A673 (cell line): ENCODE results near the gene TACC2. TPM values are rescaled to one million over a fixed set of nuclear protein-coding genes. Genes with fewer than 3 reads are reported as not detected.

Source experiments
- BruUV-seq: library from RNA; stranded (reverse); fragments of 400-500 nt; replicated peaks from 2 replicates; lab custom pipeline; 2021; lab: Mats Ljungman, UMichigan
- CTCF ChIA-PET: fragments of 300-600 bp; sonication (Branson Sonifier 250); formaldehyde crosslinking; loops from one replicate; lab custom pipeline; 2022; ENCODE audit warnings: antibody characterized with exemption; lab: Charles Lee
- POLR2A ChIA-PET: fragments of 300-600 bp; sonication (Branson Sonifier 250); formaldehyde crosslinking; loops from one replicate; lab custom pipeline; 2022; ENCODE audit warnings: antibody characterized with exemption; ENCODE audit not compliant: low non-redundant PET; lab: Charles Lee
- DNase-seq: peaks from one replicate; pipeline ENCODE4 v3.0.0-alpha.2; 2015; ENCODE audit warnings: low spot score
- H3K27ac ChIP-seq: fragments of 200-600 bp; sonication (generic); 2 replicates; pipeline ENCODE4 v1.5.1; 2016; ENCODE audit warnings: mixed run types, low read depth, mild to moderate bottlenecking, mixed read lengths, antibody characterized with exemption, low read length; ENCODE audit not compliant: poor library complexity, severe bottlenecking
- H3K27me3 ChIP-seq: fragments of 200-600 bp; sonication (generic); replicated peaks from 2 replicates; pipeline ENCODE4 v1.6.1; 2017; ENCODE audit warnings: mixed run types, low read depth, mild to moderate bottlenecking, mixed read lengths, antibody characterized with exemption, low read length; ENCODE audit not compliant: insufficient read depth, poor library complexity
- H3K36me3 ChIP-seq: fragments of 200-600 bp; sonication (generic); 2 replicates; pipeline ENCODE4 v1.6.1; 2016; ENCODE audit warnings: mixed run types, mild to moderate bottlenecking, mixed read lengths, antibody characterized with exemption, low read length; ENCODE audit not compliant: insufficient read depth, poor library complexity, severe bottlenecking
- H3K4me1 ChIP-seq: fragments of 200-600 bp; sonication (generic); 2 replicates; pipeline ENCODE4 v1.6.1; 2017; ENCODE audit warnings: mixed run types, mild to moderate bottlenecking, mixed read lengths, antibody characterized with exemption, low read length; ENCODE audit not compliant: insufficient read depth, poor library complexity, severe bottlenecking
- H3K4me3 ChIP-seq: fragments of 200-600 bp; sonication (generic); 2 replicates; pipeline ENCODE4 v1.5.1; 2016; ENCODE audit warnings: low read depth, mixed run types, mild to moderate bottlenecking, mixed read lengths, low read length; ENCODE audit not compliant: poor library complexity, severe bottlenecking
- H3K9me3 ChIP-seq: fragments of 200-600 bp; sonication (generic); 2 replicates; pipeline ENCODE4 v1.6.1; 2016; ENCODE audit warnings: mixed run types, low read depth, mild to moderate bottlenecking, mixed read lengths, antibody characterized with exemption, low read length; ENCODE audit not compliant: poor library complexity, severe bottlenecking
- CTCF ChIP-seq: fragments of 300-800, 200-600 bp; sonication (generic); conservative IDR thresholded peaks from 2 replicates; pipeline ENCODE4 v1.5.1; 2017; ENCODE audit warnings: low read depth, mild to moderate bottlenecking, antibody characterized with exemption, low read length, moderate library complexity, mixed read lengths
- EZH2 ChIP-seq: fragments of 200-600 bp; sonication (generic); IDR thresholded peaks from 2 replicates; pipeline ENCODE4 v1.6.1; 2017; ENCODE audit warnings: borderline replicate concordance, low read depth, mild to moderate bottlenecking, mixed read lengths, antibody characterized with exemption, low read length; ENCODE audit not compliant: poor library complexity, severe bottlenecking
- intact Hi-C: fragments of 100-400 bp; cut with micrococcal nuclease; formaldehyde crosslinking; loops from one replicate; pipeline ENCODE4 v1.10.0; 2022; ENCODE audit not compliant: unreplicated experiment
- total RNA-seq: library from RNA; stranded (reverse); gene quantifications from 2 replicates; pipeline ENCODE4 v1.2.3, GENCODE V29; 2021

Gene TACC2
- total RNA-seq, 1 experiment from 2014 or later = 0.62 TPM

DNA sequence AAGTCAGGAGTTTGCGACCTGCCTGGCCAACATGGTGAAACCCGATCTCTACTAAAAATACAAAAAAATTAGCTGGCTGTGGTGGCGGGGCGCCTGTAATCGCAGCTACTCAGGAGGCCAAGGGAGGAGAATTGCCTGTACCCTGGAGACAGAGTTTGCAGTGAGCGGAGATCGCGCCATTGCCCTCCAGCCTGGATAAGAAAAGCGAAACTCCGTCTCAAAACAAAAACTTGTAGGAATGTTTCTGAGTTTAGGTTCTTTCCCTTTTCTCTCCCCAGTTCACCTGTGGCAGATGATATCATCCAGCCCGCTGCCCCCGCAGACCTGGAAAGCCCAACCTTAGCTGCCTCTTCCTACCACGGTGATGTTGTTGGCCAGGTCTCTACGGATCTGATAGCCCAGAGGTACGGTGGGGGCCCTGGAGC, 143.4 kb downstream of the TACC2 start:
- CTCF ChIA-PET = no interaction called here
- Histone ChIP-seq H3K4me3 (no peak overlapping the region), H3K27me3 (no peaks in the 10 kb centered on the region), H3K27ac (no peak overlapping the region), H3K36me3 (no peaks in the 10 kb centered on the region), H3K4me1 (no peaks in the 10 kb centered on the region), H3K9me3 (no peaks in the 10 kb centered on the region)
- POLR2A ChIA-PET = no interaction called here
- intact Hi-C loops = no loop called here
- no peak for DNase-seq
- TF ChIP-seq EZH2 (no peak), CTCF (no peak)
- no TSS peak for BruUV-seq

- CTCF ChIA-PET = no interaction called here
- POLR2A ChIA-PET = no interaction called here
- no peak for DNase-seq
- Histone ChIP-seq H3K27me3 (no peaks in the 10 kb centered on the region), H3K27ac (no peak overlapping the region), H3K36me3 (no peaks in the 10 kb centered on the region), H3K4me1 (no peaks in the 10 kb centered on the region), H3K4me3 (no peak overlapping the region), H3K9me3 (no peaks in the 10 kb centered on the region)
- TF ChIP-seq CTCF (no peak), EZH2 (no peak)
- intact Hi-C loops = no loop called here
- BruUV-seq = no TSS peak
These were observed 144.1 kb downstream of the TACC2 start for GRCh38 chr10:122132882-122133565.

- no peak for TF ChIP-seq CTCF
- no peak for TF ChIP-seq EZH2
- no peaks in the 10 kb centered on the region for H3K9me3 ChIP-seq
- intact Hi-C loops = no loop called here
- H3K27me3 ChIP-seq = no peaks in the 10 kb centered on the region
- ChIA-PET POLR2A (no interaction called here), CTCF (no interaction called here)
- H3K4me1 ChIP-seq = no peaks in the 10 kb centered on the region
- H3K27ac ChIP-seq = no peak overlapping the region
- BruUV-seq = no TSS peak
- no peak for DNase-seq
- no peaks in the 10 kb centered on the region for H3K36me3 ChIP-seq
- no peak overlapping the region for H3K4me3 ChIP-seq
These were observed 146.5 kb downstream of the TACC2 start for GRCh38 chr10:122135251-122136025.
